HepG2 (cell line): Measurements from ENCODE around the gene RAD1. TPM values are rescaled to one million over a fixed set of nuclear protein-coding genes. Genes with fewer than 3 reads are reported as not detected.

ENCODE experiments used
- ATAC-seq: fragments of 200-7000 bp; cut with Tn5 transposase; 3 replicates; pipeline ENCODE4 v1.9.1; 2020; ENCODE audit warnings: mild to moderate bottlenecking, moderate library complexity
- BruUV-seq: library from RNA; stranded (reverse); fragments of 400-500 nt; replicated peaks from 2 replicates; lab custom pipeline; 2021; lab: Mats Ljungman, UMichigan
- CTCF ChIA-PET: fragments of 300-600 bp; formaldehyde crosslinking; extraction: SDS; loops from one replicate; lab custom pipeline; 2021; ENCODE audit warnings: low total read pairs, inconsistent platforms, low intra/inter-chr PET ratio; lab: Yijun Ruan, JAX
- POLR2A ChIA-PET: fragments of 350-600 bp; sonication (Branson Sonifier 250); formaldehyde crosslinking; loops from one replicate; lab custom pipeline; 2020; ENCODE audit warnings: antibody characterized with exemption, inconsistent platforms; lab: Yijun Ruan, JAX
- DNase-seq: peaks from one replicate; pipeline ENCODE4 v3.0.0-alpha.2; 2015; ENCODE audit warnings: low spot score
- FAIRE-seq: peaks from 3 replicates; lab custom pipeline; 2011; peaks lifted over from hg19 to GRCh38; lab: Jason Lieb, UNC
- H2AFZ ChIP-seq: one replicate; pipeline ENCODE4 v1.6.1; 2011; ENCODE audit warnings: low read length, inconsistent platforms
- H3K27ac ChIP-seq: fragments of 300-600 bp; 3 replicates; pipeline ENCODE4 v1.8.0; 2011; ENCODE audit warnings: mixed run types, mild to moderate bottlenecking, mixed read lengths, low read length, inconsistent platforms; ENCODE audit not compliant: insufficient read depth; ENCODE audit errors: extremely low read length
- H3K27me3 ChIP-seq, 2 experiments: fragments of 200-600 bp in 1 of 2; 2 replicates in 1 of 2; 3 replicates in 1 of 2; pipeline versions ENCODE4 v1.6.0 to v1.8.0; 2011; ENCODE audit warnings: low read length in 2 of 2, mild to moderate bottlenecking in 2 of 2, moderate library complexity in 2 of 2, inconsistent platforms in 1 of 2; ENCODE audit not compliant: insufficient read depth in 2 of 2, control insufficient read depth in 1 of 2
- H3K36me3 ChIP-seq, 2 experiments: fragments of 200-600 bp in 1 of 2; replicated peaks in 1 of 2; 2 replicates in 1 of 2; 3 replicates in 1 of 2; pipeline versions ENCODE4 v1.5.1 to v1.8.0; 2011; ENCODE audit warnings: low read length in 2 of 2, inconsistent platforms in 1 of 2; ENCODE audit not compliant: insufficient read depth in 2 of 2, control insufficient read depth in 1 of 2
- H3K4me1 ChIP-seq: 2 replicates; pipeline ENCODE4 v1.5.1; 2012; ENCODE audit warnings: low read length, inconsistent platforms; ENCODE audit not compliant: insufficient read depth
- H3K4me2 ChIP-seq: 2 replicates; pipeline ENCODE4 v1.6.0; 2011; ENCODE audit warnings: low read depth, low read length, inconsistent platforms
- H3K4me3 ChIP-seq, 3 experiments: fragments of 200-600 bp in 1 of 3; sonication (generic), shearing (Covaris generic) in 1 of 3; replicated peaks in 1 of 3; 2 replicates each; pipeline ENCODE4 v1.5.1; 2011 to 2016; ENCODE audit warnings: low read length in 3 of 3, inconsistent platforms in 2 of 3, low read depth in 2 of 3, mild to moderate bottlenecking in 2 of 3, control low read depth in 1 of 3, mixed read lengths in 1 of 3; ENCODE audit not compliant: insufficient read depth in 1 of 3
- H3K79me2 ChIP-seq: one replicate; pipeline ENCODE4 v1.6.1; 2011; ENCODE audit warnings: low read length, inconsistent platforms; ENCODE audit not compliant: insufficient read depth
- H3K9ac ChIP-seq: 2 replicates; pipeline ENCODE4 v1.6.0; 2011; ENCODE audit warnings: mild to moderate bottlenecking, low read depth, low read length, inconsistent platforms; ENCODE audit not compliant: insufficient read depth
- H3K9me3 ChIP-seq: 2 replicates; pipeline ENCODE4 v1.5.1; 2012; ENCODE audit warnings: mild to moderate bottlenecking, low read length
- H4K20me1 ChIP-seq: 2 replicates; pipeline ENCODE4 v1.6.0; 2011; ENCODE audit warnings: inconsistent platforms, mild to moderate bottlenecking, low read length, moderate library complexity; ENCODE audit not compliant: insufficient read depth
- ASH2L ChIP-seq: fragments of 300-600, 200-600 bp; sonication (generic); IDR thresholded peaks from 2 replicates; pipeline ENCODE4 v1.7.0; 2017; ENCODE audit warnings: low read depth, mild to moderate bottlenecking, moderate library complexity, mixed read lengths, low read length; ENCODE audit not compliant: insufficient read length
- CEBPB ChIP-seq: IDR thresholded peaks from 2 replicates; pipeline ENCODE4 v1.6.1; 2011; ENCODE audit warnings: low read depth, low read length, improper control_type of control experiment, borderline replicate concordance
- CEBPG ChIP-seq: IDR thresholded peaks from 2 replicates; pipeline ENCODE4 v1.6.1; 2016
- FOXA1 ChIP-seq, 2 experiments: fragments of 450-650 bp in 1 of 2; sonication (generic) in 1 of 2; formaldehyde crosslinking in 1 of 2; IDR thresholded peaks; 2 replicates each; pipeline versions ENCODE4 v1.4.0 to v1.6.1; 2016 to 2020; ENCODE audit warnings: missing genetic modification reagents in 1 of 2
- HNF4A ChIP-seq: sonication (generic); formaldehyde crosslinking; IDR thresholded peaks from 2 replicates; pipeline ENCODE4 v1.4.0; 2020; ENCODE audit warnings: missing genetic modification reagents
- ZBTB8A ChIP-seq: sonication (generic); formaldehyde crosslinking; IDR thresholded peaks from 2 replicates; pipeline ENCODE4 v1.4.0; 2020; ENCODE audit warnings: mild to moderate bottlenecking, low read depth, missing genetic modification reagents, borderline replicate concordance
- ZNF574 ChIP-seq: sonication (generic); formaldehyde crosslinking; IDR thresholded peaks from 2 replicates; pipeline ENCODE4 v1.4.0; 2020; ENCODE audit warnings: missing genetic modification reagents
- WGBS: methylation state at CpG from one replicate; pipeline ENCODE4 v1.1.6; 2017; ENCODE audit warnings: low lambda C conversion rate; 5-methylcytosine and 5-hydroxymethylcytosine counted together
- in situ Hi-C: cut with HindIII; loops from 2 replicates; pipeline ENCODE4 v1.10.0; 2017; ENCODE audit warnings: low pct_unique_long_range_greater_than_20kb; ENCODE audit not compliant: extremely low pct_ligation_motif_present
- intact Hi-C: fragments of 100-400 bp; cut with micrococcal nuclease; formaldehyde crosslinking; loops from one replicate; pipeline ENCODE4 v1.10.0; 2022; ENCODE audit not compliant: unreplicated experiment
- polyA plus RNA-seq, 8 experiments: library from polyadenylated mRNA; depleted of rRNA in 3 of 8; stranded (reverse) in 7 of 8; unstranded in 1 of 8; fragments of >200 nt; fragmentation: Illumina TruSeq in 4 of 8; extraction: Trizol in 4 of 8; gene quantifications; 2 replicates each; pipeline versions ENCODE4 v1.2.1 to v1.2.3, GENCODE V29; 2011 to 2016; ENCODE audit warnings: low read depth in 4 of 8, missing spikeins in 1 of 8, mixed read lengths in 1 of 8; ENCODE audit not compliant: insufficient read depth in 1 of 8
- total RNA-seq, 5 experiments: library from RNA; depleted of rRNA; stranded (reverse); fragments of >200 nt; fragmentation: Illumina TruSeq; extraction: Trizol; gene quantifications; 2 replicates each; pipeline ENCODE4 v1.2.3, GENCODE V29; 2016; ENCODE audit warnings: low read depth in 1 of 5

Gene RAD1
- total and polyA plus RNA-seq, 2 of the 13 experiments (the other 11 are each of a cell fraction or from before 2014, with no cell fraction given), result 14.7 to 39.1 TPM

DNA sequence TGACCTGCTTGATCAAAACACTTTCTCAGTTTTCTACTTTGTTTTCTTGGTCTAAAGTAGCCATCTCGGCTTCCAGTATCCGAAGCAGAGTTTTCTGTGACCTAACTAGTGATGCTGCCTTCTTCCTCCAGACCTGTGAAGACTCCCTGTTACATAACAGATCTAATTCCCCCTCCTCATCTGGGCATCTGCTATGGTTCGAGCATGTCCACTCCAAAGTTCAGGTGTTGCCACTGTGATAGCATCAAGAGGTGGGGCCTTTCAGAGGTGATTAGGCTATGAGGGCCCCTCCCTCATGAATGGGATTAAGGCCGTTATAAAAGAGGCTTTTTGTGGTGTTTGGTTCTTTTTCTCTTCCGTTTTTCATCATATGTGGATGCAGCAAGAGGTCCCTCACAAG is 56.1 kb downstream of the RAD1 start:
- ATAC-seq, result no peak
- Histone ChIP-seq H3K4me3 (no peak overlapping the region), H3K79me2 (no peaks in the 10 kb centered on the region), H3K4me2 (no peak overlapping the region), H3K27me3 (no peaks in the 10 kb centered on the region; a peak in 1 of 5 replicates), H3K9me3 (no peaks in the 10 kb centered on the region), H3K4me1 (peaks cover 10% of the 10 kb centered on the region), H3K9ac (no peak overlapping the region), H3K27ac (no peak overlapping the region), H3K36me3 (no peaks in the 10 kb centered on the region), H4K20me1 (no peaks in the 10 kb centered on the region), H2AFZ (no peak overlapping the region)
- in situ Hi-C loops, result no loop called here
- TF ChIP-seq ASH2L, result no peak
- TF ChIP-seq ZBTB8A (CRISPR knock-in tag), result no peak
- peak; percentile 51 for TF ChIP-seq HNF4A
- peak; percentile 15 for DNase-seq
- no TSS peak for BruUV-seq
- no peak for FAIRE-seq
- intact Hi-C loops, result no loop called here
- ChIA-PET POLR2A (no interaction called here), CTCF (no interaction called here)
- 31% methylated on average over 4 of the region's 5 CpGs for WGBS

DNA sequence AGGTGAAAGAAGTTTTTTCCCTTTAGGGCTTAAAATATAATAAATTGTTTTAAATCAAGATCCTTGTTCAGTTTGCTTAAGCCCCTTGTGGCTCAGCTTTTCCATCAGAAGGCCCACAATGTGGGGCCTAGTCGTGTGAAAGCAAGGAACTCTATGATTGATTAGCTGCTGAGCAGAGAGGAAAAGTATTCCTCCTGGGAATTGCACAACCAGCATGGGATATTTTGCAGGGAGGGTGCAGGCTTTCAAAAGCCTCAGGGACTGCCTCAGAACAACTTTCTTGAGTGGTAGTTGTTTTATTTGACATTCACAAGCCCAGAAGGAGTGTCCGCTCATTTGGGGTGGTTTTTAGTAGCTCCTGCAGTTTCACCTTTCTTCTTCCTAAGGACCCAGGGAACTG is 56.5 kb downstream of the RAD1 start:
- no TSS peak for BruUV-seq
- FAIRE-seq, result no peak

More for the DNA sequence above, 56.5 kb downstream of the RAD1 start:
- Histone ChIP-seq H3K4me2 (no peak overlapping the region), H3K4me3 (no peak overlapping the region), H3K9ac (no peak overlapping the region), H4K20me1 (no peaks in the 10 kb centered on the region), H3K36me3 (no peaks in the 10 kb centered on the region), H3K27me3 (no peaks in the 10 kb centered on the region; a peak in 1 of 5 replicates), H3K9me3 (no peaks in the 10 kb centered on the region), H3K4me1 (peaks cover 10% of the 10 kb centered on the region), H3K27ac (no peak overlapping the region), H3K79me2 (no peaks in the 10 kb centered on the region), H2AFZ (no peak overlapping the region)
- no peak for ATAC-seq
- in situ Hi-C loops (no loop called here), intact Hi-C loops (no loop called here)
- ChIA-PET CTCF (no interaction called here), POLR2A (no interaction called here)
- DNase-seq, result no peak
- TF ChIP-seq CEBPB (peak; percentile 64), FOXA1 (IDR thresholded peaks at IDR 0.05) (no peak), FOXA1 (CRISPR knock-in tag; IDR thresholded peaks at IDR 0.05) (no peak), CEBPG (CRISPR knock-in tag) (peak; percentile 40; the same call in 1 of the 2 replicates), ZNF574 (CRISPR knock-in tag) (peak; percentile 52; the same call in 1 of the 2 replicates)
- WGBS, result 60% methylated on average over 2 of the region's 2 CpGs
